ENCODE measurements around the gene PALB2.

DNA sequence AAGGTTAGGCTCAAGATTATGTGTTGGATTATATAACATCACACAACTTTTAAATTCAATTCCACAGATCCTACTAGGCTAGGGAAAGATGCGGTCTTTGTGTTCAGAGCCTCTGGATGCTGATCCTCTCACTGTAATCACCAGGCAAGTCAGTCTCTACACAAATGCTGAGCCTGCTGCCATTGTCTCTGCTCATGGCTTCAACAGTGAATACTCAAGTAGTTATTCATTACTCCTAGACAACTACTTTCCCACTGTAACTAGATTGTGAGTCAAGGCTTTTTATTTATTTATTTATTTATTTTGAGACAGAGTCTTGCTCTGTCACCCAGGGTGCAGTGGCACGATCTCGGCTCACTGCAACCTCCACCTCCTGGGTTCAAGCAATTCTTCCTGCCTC lies 29.2 kb downstream of the PALB2 start:
- TF ChIP-seq, protein P1, sequence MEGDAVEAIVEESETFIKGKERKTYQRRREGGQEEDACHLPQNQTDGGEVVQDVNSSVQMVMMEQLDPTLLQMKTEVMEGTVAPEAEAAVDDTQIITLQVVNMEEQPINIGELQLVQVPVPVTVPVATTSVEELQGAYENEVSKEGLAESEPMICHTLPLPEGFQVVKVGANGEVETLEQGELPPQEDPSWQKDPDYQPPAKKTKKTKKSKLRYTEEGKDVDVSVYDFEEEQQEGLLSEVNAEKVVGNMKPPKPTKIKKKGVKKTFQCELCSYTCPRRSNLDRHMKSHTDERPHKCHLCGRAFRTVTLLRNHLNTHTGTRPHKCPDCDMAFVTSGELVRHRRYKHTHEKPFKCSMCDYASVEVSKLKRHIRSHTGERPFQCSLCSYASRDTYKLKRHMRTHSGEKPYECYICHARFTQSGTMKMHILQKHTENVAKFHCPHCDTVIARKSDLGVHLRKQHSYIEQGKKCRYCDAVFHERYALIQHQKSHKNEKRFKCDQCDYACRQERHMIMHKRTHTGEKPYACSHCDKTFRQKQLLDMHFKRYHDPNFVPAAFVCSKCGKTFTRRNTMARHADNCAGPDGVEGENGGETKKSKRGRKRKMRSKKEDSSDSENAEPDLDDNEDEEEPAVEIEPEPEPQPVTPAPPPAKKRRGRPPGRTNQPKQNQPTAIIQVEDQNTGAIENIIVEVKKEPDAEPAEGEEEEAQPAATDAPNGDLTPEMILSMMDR (IDR thresholded peaks at IDR 0.05), result no peak
- TF ChIP-seq POLR2A (IDR thresholded peaks at IDR 0.05), result no peak

All from body of pancreas (tissue), 4 donors.